ENCODE results near the gene NAV2.

Gene NAV2

DNA sequence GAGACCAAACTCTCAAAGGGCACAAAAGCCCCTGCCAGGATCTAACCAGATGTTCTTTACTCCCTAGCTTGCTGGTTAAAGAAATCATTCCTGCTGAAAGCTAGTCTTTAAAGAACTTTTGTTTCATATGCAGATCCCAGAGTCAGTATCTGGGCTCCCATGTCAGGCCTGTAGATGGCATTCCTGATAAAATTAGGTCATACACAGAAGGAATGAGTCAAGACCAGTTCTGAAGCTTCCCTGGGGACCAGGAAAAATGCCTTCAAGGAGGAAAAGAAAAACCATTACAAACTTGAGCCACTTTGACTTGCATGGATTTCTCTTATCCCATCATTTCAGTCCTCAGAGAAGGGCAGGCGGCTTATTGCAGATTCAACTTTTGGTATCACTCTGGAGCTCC is 441.7 kb downstream of the NAV2 start:
- DNase-seq = no peak

- no peak for DNase-seq
Measured at GRCh38 chr11:20155683-20156279, 443.1 kb downstream of the NAV2 start.

GRCh38 chr11:20156280-20156875 is 443.7 kb downstream of the NAV2 start:
- DNase-seq = peak; percentile 46

DNA sequence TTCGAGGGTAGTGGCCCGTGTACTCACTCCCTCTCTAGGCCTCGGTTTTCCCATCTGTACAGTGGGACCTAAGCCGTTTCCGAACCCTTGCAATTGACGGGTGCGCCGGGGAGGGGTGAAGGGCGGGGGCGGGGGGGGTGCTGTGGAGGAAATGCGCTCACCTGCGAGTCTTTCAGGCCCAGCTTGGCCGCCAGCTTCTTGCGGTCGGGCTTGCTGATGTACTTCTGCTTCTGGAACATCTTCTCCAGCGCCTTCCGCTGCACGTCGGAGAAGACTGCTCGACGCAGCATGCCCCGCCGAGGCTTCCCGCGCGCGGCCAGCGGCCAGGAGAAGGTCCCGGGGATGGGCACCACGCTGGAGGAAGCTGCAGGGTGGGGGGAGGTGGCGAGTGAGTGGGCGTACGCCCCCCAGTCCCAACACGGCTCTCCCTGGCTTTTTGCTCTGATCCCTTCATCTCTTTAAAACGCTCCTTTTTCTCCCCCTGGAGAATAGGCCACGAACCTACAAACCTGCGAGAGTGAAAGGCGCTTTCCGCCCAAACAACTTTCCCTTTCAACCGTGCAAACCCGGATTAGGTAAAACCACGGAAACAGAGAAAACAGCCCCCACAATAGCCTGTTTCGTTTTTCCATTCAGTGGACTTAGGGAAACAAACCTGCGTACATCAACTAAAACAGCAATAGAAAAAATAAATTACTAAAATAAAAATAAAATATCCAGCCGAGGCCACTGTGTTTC is 444.4 kb downstream of the NAV2 start:
- DNase-seq = peak; percentile 21

- DNase-seq = no peak
Measured at GRCh38 chr11:20157728-20158127, 445.1 kb downstream of the NAV2 start.

DNA sequence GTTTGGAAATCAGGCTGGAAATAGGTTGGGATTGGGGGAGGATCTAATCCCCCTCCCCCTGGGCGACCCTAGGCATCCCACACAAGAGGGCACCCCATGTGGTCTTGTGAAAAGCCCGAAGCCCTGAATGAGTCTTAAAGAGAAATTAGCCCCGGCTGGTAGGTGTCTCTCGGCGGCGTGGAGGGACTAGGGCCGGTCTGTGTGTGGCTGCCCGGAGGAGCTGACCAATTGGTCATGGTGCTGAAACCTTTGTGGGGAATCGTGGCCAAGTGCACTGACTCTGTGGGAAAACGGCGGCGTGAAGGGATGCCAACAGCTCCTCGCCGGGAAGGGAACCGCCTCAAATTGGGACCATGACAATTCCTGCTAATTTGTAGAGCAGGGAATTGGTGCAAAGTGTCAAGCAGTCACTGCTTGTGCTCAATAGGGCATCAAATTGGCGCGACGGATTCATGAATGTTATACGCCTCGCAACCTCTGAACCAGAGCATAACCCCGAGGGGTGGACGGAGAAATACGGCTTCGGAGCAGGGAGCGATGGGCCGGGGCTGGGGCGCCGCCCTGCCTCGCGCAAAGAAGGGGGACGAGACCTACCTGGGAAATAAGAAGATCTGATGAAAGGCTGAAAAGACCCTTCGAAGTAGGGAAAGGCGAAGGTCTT is 446.1 kb downstream of the NAV2 start:
- no peak for DNase-seq

GRCh38 chr11:20159466-20160381 is 447.1 kb downstream of the NAV2 start:
- DNase-seq = no peak

DNA sequence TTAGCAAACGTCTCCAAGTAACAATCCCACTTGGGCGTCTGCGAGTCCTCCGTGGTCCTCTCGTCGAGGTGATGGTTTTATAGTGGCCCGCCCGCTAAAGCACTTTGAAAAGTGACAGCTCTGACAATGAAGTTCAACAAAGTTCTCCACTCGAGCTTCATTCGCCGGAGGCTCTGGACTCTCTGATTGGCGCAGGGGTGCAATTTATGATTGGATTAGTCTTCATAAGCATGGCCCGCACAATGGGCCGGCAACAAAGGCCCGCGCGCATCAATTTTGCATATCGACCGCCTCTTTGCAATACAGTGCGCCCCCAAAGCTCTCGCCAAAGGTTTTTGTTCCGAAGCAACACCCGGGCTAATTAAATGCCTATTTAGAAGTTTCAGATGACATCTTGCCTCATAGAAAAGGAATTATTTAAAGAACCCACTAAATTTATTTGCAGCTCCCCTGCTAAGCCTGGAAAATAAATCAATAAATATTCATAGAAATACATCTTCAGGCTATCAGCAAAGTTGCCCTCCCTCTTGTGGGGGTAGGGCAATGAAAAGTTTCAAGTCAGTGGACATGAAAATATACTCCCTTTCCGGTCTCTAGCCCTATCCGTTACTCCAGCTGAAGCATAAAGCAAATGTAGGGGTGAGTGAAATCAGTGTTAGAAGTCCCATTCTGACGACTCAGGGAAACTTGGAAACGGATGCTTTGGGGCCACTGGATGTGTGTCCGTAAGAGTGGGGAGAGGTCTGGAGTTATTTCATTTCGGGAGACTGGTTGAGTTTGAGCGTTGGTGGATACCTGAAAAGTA is 448.0 kb downstream of the NAV2 start, which contains the start of gene DBX1:
TSS of gene DBX1 (minus strand) at position 51 of the 805 bp plus-strand sequence. CDS start 151 bp downstream, outside the sequence.
- DNase-seq = no peak

DNA sequence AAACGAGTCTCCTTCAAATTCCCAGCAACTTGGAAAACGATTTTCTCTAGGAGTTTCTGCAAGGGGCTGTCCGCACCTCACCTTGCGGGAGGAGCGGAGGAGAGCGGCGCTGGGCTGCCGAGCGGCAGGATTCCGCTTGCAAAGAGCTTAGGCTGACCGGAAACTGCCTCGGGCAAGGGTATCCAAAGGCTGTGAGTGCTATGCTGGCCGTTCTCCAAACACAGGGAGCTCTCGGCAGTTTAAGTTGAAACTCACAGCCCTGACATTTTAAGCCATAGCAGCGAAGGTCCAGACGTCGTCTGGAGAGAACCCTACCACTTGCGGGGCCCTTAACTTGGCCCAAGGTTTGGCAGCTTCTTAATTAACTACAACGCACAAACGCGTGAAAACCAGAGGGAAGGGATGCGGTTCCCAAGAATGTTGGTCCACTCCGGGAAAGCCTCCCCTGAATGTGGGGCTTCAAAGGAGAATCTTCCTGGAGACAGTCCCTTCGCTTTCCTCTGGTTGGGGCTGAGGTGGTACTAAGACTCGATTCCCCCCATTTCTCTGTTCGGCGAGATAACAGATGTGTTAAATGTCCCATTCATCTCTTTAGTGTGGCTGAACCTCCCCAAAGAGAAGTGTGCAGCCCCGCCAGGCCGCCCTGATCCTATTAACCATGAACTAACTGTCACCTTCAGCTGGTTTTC is 448.7 kb downstream of the NAV2 start:
- no peak for DNase-seq

DNA sequence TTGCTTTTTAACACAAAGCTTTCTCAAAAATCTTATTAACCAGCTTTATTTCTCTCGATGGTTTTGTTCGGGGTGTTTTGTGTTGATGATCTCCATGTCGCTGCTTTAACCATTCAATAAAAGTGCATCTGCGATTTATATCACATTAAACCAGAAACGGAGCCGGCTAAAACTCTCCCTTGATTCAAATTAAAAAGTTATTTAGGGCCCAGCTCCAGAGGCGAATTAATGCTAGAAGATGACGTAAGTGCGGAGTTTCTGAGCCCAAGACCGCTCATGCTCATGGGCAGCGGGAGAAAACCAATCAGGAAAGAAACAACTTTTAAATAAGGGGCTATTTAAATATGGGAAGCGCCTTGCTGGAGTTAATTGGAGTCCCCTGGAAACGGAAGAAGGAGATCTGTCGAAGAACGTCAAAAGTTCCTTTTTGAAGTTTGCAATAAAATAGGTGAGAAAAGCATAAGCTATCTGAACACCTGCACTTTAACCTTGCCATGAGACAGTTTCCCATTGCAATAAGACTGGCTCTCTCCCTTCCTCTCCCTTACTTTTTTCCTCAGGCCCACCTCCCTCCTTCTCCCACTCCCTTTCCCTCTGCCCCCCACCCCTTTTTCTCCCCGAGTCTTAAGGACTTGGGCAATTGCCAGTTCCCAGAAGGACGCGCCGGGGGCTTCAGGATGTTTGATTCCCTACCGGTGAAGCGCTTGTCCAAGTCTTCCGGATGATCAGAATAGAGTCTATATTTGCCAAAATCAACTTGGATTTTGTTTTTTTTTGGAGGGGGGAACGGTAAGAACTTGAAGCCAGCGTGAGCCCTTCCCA is 449.5 kb downstream of the NAV2 start:
- no peak for DNase-seq

DNA sequence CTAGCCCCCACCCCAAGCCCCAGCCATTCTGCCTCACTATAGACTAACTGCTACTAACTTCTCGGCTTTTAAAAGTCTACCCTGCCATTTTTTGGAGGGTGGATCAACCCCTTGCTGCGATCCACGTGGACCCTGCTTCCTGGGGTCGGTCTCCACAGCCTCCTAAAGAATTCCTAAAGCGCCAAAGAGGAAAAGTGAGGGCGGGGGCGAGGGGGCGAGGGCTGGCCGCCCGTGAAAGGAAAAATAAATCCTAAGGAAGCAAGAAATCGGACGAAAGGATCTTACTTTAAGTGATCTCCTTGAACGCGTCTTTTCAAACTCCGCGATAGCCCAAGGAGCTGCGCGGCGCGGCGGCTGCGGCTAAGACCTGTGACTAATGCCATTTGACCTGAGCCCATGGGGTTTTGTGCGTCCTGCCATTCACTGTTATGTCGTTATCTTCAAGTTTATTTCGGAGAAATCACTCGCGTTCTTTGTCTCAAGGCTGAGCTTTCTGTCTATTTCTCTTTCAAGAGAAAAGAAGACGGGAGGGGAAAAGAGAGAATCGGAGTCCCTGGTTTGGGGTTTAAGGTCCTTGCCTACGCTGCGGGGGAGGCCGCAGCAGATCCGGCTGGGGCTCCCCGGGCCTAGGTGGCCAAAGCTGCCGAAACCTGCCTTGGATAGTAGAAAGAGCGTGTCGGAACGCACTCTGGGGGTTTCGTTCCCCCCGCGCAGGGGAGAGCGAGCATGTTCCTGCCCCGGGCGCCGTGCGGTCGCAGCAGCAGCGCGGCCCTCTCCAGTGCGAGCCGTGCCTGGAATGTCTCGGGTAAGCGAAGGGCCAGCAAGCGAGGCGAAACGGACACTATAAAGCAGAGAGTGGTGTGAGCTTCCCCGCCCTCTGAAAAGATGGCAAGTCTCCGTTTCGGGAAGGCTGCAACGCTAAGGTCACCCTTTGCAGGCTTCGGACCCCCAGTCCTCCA is 450.5 kb downstream of the NAV2 start:
- DNase-seq = no peak

DNA sequence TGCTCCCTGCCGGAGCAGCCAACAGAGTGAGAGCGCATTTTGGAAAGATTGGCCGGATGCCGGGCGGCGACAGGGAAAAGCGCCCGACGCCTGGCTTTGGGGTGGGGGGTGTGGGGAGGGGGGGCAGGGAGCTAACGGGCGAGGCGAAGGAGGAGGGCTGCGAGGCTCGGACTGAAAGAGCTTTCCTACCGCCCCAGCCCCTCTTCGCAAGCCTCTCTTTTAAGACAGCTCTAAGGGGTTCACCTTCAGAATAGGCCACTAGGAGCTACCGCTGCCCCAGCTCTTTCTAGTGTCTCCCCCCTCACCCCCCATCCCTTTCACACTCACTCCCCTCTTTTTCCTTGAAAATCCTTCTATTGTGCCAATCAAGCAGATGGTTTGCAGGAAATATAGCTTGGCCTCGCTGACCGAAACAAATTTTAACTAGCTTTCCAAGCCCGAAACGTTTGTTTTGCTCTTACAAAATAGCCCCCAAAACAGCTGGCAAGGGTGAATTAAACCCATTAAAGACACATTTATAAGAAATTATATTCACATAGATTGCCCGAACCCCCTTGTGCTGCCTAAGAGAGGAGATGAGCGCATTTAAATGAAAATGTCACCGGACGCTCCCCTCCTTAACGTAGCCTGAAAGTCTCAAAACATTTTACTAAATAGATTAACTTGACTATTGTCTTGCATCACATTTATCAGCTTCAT is 451.3 kb downstream of the NAV2 start:
- no peak for DNase-seq

All from stimulated activated CD4-positive, alpha-beta T cell treated with anti-CD3 and anti-CD28 coated beads, Interleukin-12 subunit alpha, Interleukin-12 subunit beta, amount 100 ng/mL, for 4 hours (primary cell).